Measurements from ENCODE around the gene KRT81.

- TF ChIP-seq ZNF121 (CRISPR knock-in tag; IDR thresholded peaks at IDR 0.05): no peak
- no peak for TF ChIP-seq IRF1 (CRISPR knock-in tag; IDR thresholded peaks at IDR 0.05)
- TF ChIP-seq, protein P1, sequence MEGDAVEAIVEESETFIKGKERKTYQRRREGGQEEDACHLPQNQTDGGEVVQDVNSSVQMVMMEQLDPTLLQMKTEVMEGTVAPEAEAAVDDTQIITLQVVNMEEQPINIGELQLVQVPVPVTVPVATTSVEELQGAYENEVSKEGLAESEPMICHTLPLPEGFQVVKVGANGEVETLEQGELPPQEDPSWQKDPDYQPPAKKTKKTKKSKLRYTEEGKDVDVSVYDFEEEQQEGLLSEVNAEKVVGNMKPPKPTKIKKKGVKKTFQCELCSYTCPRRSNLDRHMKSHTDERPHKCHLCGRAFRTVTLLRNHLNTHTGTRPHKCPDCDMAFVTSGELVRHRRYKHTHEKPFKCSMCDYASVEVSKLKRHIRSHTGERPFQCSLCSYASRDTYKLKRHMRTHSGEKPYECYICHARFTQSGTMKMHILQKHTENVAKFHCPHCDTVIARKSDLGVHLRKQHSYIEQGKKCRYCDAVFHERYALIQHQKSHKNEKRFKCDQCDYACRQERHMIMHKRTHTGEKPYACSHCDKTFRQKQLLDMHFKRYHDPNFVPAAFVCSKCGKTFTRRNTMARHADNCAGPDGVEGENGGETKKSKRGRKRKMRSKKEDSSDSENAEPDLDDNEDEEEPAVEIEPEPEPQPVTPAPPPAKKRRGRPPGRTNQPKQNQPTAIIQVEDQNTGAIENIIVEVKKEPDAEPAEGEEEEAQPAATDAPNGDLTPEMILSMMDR (IDR thresholded peaks at IDR 0.05): no peak
- TF ChIP-seq, protein P2, sequence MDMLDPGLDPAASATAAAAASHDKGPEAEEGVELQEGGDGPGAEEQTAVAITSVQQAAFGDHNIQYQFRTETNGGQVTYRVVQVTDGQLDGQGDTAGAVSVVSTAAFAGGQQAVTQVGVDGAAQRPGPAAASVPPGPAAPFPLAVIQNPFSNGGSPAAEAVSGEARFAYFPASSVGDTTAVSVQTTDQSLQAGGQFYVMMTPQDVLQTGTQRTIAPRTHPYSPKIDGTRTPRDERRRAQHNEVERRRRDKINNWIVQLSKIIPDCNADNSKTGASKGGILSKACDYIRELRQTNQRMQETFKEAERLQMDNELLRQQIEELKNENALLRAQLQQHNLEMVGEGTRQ (CRISPR knock-in tag; IDR thresholded peaks at IDR 0.05): no peak
Observed at GRCh38 chr12:52293926-52294325, 2.6 kb upstream of the KRT81 start.

All from WTC11 (cell line).